GM23338 (cell line): ENCODE measurements around the gene PGAM1. TPM values are rescaled to one million over a fixed set of nuclear protein-coding genes. Genes with fewer than 3 reads are reported as not detected.

Experiments used
- ATAC-seq: fragments of 200-7000 bp; cut with Tn5 transposase; 3 replicates; pipeline ENCODE4 v1.9.1; 2020
- DNase-seq: peaks from one replicate; pipeline ENCODE4 v3.0.0-alpha.2; 2015; ENCODE audit warnings: low spot score
- H2AFZ ChIP-seq: fragments of 200-600 bp; sonication (generic); 2 replicates; pipeline ENCODE4 v1.8.0; 2016; ENCODE audit warnings: antibody characterized with exemption, mild to moderate bottlenecking, moderate library complexity
- H3F3A ChIP-seq: fragments of 200-600 bp; sonication (generic); replicated peaks from 2 replicates; pipeline ENCODE4 v1.8.0; 2017; ENCODE audit warnings: antibody characterized with exemption, mixed run types, low read depth
- H3K27ac ChIP-seq: fragments of 200-600 bp; sonication (generic); 2 replicates; pipeline ENCODE4 v1.6.1; 2016; ENCODE audit warnings: low read depth
- H3K27me3 ChIP-seq: fragments of 200-600 bp; sonication (generic); 2 replicates; pipeline ENCODE4 v1.8.0; 2016; ENCODE audit warnings: mild to moderate bottlenecking, mixed run types, moderate library complexity; ENCODE audit not compliant: insufficient read depth
- H3K36me3 ChIP-seq: fragments of 200-600 bp; sonication (generic); 2 replicates; pipeline ENCODE4 v1.8.0; 2016; ENCODE audit warnings: mild to moderate bottlenecking; ENCODE audit not compliant: insufficient read depth
- H3K4me1 ChIP-seq: fragments of 200-600 bp; sonication (generic); 2 replicates; pipeline ENCODE4 v1.8.0; 2016; ENCODE audit warnings: mild to moderate bottlenecking, moderate library complexity; ENCODE audit not compliant: insufficient read depth
- H3K4me2 ChIP-seq: fragments of 200-600 bp; sonication (generic); 2 replicates; pipeline ENCODE4 v1.7.1; 2017; ENCODE audit warnings: mixed run types
- H3K4me3 ChIP-seq: fragments of 200-600 bp; sonication (generic); 2 replicates; pipeline ENCODE4 v1.6.1; 2016; ENCODE audit warnings: mixed run types
- H3K79me2 ChIP-seq: fragments of 200-600 bp; sonication (generic); replicated peaks from 2 replicates; pipeline ENCODE4 v1.8.0; 2017; ENCODE audit warnings: mild to moderate bottlenecking; ENCODE audit not compliant: insufficient read depth
- H3K9me2 ChIP-seq: fragments of 200-600 bp; sonication (generic); 2 replicates; pipeline ENCODE4 v1.8.0; 2017; ENCODE audit not compliant: insufficient read depth
- H4K20me1 ChIP-seq: fragments of 200-600 bp; sonication (generic); replicated peaks from 2 replicates; pipeline ENCODE4 v1.8.0; 2017; ENCODE audit warnings: mild to moderate bottlenecking; ENCODE audit not compliant: insufficient read depth
- H3K27ac Mint-ChIP-seq: 2 replicates; pipeline ENCODE4 v1.8.0; 2020; ENCODE audit warnings: inconsistent platforms, mild to moderate bottlenecking, moderate library complexity, mixed read lengths
- H3K27me3 Mint-ChIP-seq: 3 replicates; pipeline ENCODE4 v1.8.0; 2022; ENCODE audit warnings: low read depth, mild to moderate bottlenecking, moderate library complexity, mixed read lengths, inconsistent platforms; ENCODE audit not compliant: insufficient read depth, poor library complexity
- H3K36me3 Mint-ChIP-seq: 3 replicates; pipeline ENCODE4 v1.8.0; 2021; ENCODE audit warnings: low read depth, mild to moderate bottlenecking, inconsistent platforms, moderate library complexity, mixed read lengths
- H3K4me1 Mint-ChIP-seq: 3 replicates; pipeline ENCODE4 v1.8.0; 2020; ENCODE audit warnings: mild to moderate bottlenecking, inconsistent platforms, mixed read lengths
- H3K4me3 Mint-ChIP-seq: 3 replicates; pipeline ENCODE4 v1.8.0; 2021; ENCODE audit warnings: moderate library complexity, mild to moderate bottlenecking, inconsistent platforms, mixed read lengths
- H3K9me3 Mint-ChIP-seq: 3 replicates; pipeline ENCODE4 v1.8.0; 2020; ENCODE audit warnings: moderate library complexity, mild to moderate bottlenecking, inconsistent platforms, mixed read lengths
- CREB1 ChIP-seq: fragments of 250-450 bp; sonication (Bioruptor Pico); IDR thresholded peaks from 2 replicates; pipeline ENCODE4 v1.5.0; 2020; ENCODE audit warnings: low read depth, mild to moderate bottlenecking, moderate library complexity
- EZH2 ChIP-seq: fragments of 200-600 bp; sonication (generic); IDR thresholded peaks from one replicate; pipeline ENCODE4 v1.8.0; 2017; ENCODE audit warnings: antibody characterized with exemption, mild to moderate bottlenecking, low read depth; ENCODE audit not compliant: unreplicated experiment
- EZH2phosphoT487 ChIP-seq: fragments of 200-600 bp; sonication (generic); IDR thresholded peaks from one replicate; pipeline ENCODE4 v1.8.1; 2018; ENCODE audit warnings: antibody characterized with exemption; ENCODE audit not compliant: unreplicated experiment
- JUNB ChIP-seq: IDR thresholded peaks from one replicate; pipeline ENCODE4 v1.6.1; 2016; ENCODE audit warnings: antibody characterized with exemption; ENCODE audit not compliant: unreplicated experiment
- NANOG ChIP-seq: IDR thresholded peaks from 2 replicates; pipeline ENCODE4 v1.6.1; 2016; ENCODE audit warnings: antibody characterized with exemption, borderline replicate concordance
- POLR2AphosphoS5 ChIP-seq: IDR thresholded peaks from 2 replicates; pipeline ENCODE4 v1.6.1; 2016; ENCODE audit warnings: antibody characterized with exemption, low read depth
- STAT1 ChIP-seq: IDR thresholded peaks from one replicate; pipeline ENCODE4 v1.6.1; 2016; ENCODE audit warnings: antibody characterized with exemption; ENCODE audit not compliant: unreplicated experiment
- ZNF114 ChIP-seq: fragments of 250-450 bp; sonication (Bioruptor Pico); IDR thresholded peaks from 2 replicates; pipeline ENCODE4 v1.5.0; 2020; ENCODE audit warnings: mild to moderate bottlenecking, moderate library complexity
- ZNF331 ChIP-seq: fragments of 250-450 bp; sonication (Bioruptor Pico); IDR thresholded peaks from 2 replicates; pipeline ENCODE4 v1.5.0; 2020; ENCODE audit warnings: low read depth, mild to moderate bottlenecking, moderate library complexity
- polyA plus RNA-seq: library from polyadenylated mRNA; unstranded; fragments of >200 nt; fragmentation: Nextera tagmentation; extraction: Ambion mirVana; gene quantifications from 2 replicates; pipeline ENCODE4 v1.2.1, GENCODE V29; 2016
- total RNA-seq: library from RNA; depleted of rRNA; stranded (reverse); fragments of >200 nt; shearing (Covaris generic); gene quantifications from 2 replicates; pipeline ENCODE4 v1.2.3, GENCODE V29; 2014
- TF ChIP-seq, protein P1 (sequence below): fragments of 250-450 bp; sonication (Bioruptor Pico); IDR thresholded peaks from 2 replicates; pipeline ENCODE4 v1.5.0; 2020; ENCODE audit warnings: mild to moderate bottlenecking, moderate library complexity
- TF ChIP-seq, protein P2 (sequence below): IDR thresholded peaks from 2 replicates; pipeline ENCODE4 v1.6.1; 2016; ENCODE audit warnings: antibody characterized with exemption
- TF ChIP-seq, protein P3 (sequence below), 2 experiments: fragments of 200-600 bp in 1 of 2; sonication (generic) in 1 of 2; conservative IDR thresholded peaks; 2 replicates each; pipeline versions ENCODE4 v1.5.1 to v1.6.1; 2016 to 2017; ENCODE audit warnings: antibody characterized with exemption in 2 of 2, low read depth in 2 of 2, mild to moderate bottlenecking in 2 of 2, moderate library complexity in 1 of 2
- TF ChIP-seq, protein P4 (sequence below): IDR thresholded peaks from one replicate; pipeline ENCODE4 v1.6.1; 2018; ENCODE audit warnings: antibody characterized with exemption; ENCODE audit not compliant: unreplicated experiment

The PGAM1 gene
- total and polyA plus RNA-seq, 2 experiments from 2014 or later, result 497 to 930 TPM

DNA sequence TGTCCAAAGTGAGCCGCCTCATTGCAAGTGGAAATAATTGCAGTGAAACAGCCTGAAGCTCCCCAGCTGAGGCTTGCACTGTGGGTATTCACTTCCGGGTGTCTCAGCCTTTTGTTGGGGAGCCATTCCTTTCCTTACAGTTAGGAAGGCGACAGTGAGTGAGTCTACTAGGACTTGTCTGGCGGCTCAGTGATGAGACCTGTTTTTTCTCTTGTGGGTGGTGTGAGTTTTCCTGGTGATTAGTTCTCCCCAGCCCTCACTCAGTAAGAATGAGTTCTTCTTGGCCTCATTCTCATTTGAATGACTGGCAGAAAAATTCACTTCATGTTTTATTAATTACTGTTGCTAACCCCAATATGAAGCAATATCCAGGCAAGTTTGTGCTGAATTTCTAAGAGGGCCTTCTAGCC, 2.6 kb downstream of the PGAM1 start:
- ATAC-seq (0 out of 3 replicates have a peak, but pooled peaks have one; percentile 3), DNase-seq (peak; percentile 27)
- Histone ChIP-seq H4K20me1 (peaks cover 34% of the 10 kb centered on the region), H3K4me3 (peak overlapping the region; percentile 99), H3K79me2 (peaks cover 52% of the 10 kb centered on the region), H3K9me2 (no peaks in the 10 kb centered on the region), H3K36me3 (peaks cover 36% of the 10 kb centered on the region), H3K27me3 (no peaks in the 10 kb centered on the region), H3K27ac (peak overlapping the region; percentile 97), H3K4me1 (peaks cover 10% of the 10 kb centered on the region), H3F3A (peaks cover 51% of the 10 kb centered on the region), H2AFZ (no peak overlapping the region), H3K4me2 (peak overlapping the region; percentile 94)
- peaks cover 60% of the 10 kb centered on the region for H3K36me3 Mint-ChIP-seq
- TF ChIP-seq, protein P1, sequence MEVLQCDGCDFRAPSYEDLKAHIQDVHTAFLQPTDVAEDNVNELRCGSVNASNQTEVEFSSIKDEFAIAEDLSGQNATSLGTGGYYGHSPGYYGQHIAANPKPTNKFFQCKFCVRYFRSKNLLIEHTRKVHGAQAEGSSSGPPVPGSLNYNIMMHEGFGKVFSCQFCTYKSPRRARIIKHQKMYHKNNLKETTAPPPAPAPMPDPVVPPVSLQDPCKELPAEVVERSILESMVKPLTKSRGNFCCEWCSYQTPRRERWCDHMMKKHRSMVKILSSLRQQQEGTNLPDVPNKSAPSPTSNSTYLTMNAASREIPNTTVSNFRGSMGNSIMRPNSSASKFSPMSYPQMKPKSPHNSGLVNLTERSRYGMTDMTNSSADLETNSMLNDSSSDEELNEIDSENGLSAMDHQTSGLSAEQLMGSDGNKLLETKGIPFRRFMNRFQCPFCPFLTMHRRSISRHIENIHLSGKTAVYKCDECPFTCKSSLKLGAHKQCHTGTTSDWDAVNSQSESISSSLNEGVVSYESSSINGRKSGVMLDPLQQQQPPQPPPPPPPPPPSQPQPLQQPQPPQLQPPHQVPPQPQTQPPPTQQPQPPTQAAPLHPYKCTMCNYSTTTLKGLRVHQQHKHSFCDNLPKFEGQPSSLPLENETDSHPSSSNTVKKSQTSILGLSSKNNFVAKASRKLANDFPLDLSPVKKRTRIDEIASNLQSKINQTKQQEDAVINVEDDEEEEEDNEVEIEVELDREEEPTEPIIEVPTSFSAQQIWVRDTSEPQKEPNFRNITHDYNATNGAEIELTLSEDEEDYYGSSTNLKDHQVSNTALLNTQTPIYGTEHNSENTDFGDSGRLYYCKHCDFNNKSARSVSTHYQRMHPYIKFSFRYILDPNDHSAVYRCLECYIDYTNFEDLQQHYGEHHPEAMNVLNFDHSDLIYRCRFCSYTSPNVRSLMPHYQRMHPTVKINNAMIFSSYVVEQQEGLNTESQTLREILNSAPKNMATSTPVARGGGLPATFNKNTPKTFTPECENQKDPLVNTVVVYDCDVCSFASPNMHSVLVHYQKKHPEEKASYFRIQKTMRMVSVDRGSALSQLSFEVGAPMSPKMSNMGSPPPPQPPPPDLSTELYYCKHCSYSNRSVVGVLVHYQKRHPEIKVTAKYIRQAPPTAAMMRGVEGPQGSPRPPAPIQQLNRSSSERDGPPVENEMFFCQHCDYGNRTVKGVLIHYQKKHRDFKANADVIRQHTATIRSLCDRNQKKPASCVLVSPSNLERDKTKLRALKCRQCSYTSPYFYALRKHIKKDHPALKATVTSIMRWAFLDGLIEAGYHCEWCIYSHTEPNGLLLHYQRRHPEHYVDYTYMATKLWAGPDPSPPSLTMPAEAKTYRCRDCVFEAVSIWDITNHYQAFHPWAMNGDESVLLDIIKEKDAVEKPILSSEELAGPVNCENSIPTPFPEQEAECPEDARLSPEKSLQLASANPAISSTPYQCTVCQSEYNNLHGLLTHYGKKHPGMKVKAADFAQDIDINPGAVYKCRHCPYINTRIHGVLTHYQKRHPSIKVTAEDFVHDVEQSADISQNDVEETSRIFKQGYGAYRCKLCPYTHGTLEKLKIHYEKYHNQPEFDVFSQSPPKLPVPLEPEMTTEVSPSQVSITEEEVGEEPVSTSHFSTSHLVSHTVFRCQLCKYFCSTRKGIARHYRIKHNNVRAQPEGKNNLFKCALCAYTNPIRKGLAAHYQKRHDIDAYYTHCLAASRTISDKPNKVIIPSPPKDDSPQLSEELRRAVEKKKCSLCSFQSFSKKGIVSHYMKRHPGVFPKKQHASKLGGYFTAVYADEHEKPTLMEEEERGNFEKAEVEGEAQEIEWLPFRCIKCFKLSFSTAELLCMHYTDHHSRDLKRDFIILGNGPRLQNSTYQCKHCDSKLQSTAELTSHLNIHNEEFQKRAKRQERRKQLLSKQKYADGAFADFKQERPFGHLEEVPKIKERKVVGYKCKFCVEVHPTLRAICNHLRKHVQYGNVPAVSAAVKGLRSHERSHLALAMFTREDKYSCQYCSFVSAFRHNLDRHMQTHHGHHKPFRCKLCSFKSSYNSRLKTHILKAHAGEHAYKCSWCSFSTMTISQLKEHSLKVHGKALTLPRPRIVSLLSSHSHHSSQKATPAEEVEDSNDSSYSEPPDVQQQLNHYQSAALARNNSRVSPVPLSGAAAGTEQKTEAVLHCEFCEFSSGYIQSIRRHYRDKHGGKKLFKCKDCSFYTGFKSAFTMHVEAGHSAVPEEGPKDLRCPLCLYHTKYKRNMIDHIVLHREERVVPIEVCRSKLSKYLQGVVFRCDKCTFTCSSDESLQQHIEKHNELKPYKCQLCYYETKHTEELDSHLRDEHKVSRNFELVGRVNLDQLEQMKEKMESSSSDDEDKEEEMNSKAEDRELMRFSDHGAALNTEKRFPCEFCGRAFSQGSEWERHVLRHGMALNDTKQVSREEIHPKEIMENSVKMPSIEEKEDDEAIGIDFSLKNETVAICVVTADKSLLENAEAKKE (CRISPR knock-in tag), result no peak
- TF ChIP-seq, protein P2, sequence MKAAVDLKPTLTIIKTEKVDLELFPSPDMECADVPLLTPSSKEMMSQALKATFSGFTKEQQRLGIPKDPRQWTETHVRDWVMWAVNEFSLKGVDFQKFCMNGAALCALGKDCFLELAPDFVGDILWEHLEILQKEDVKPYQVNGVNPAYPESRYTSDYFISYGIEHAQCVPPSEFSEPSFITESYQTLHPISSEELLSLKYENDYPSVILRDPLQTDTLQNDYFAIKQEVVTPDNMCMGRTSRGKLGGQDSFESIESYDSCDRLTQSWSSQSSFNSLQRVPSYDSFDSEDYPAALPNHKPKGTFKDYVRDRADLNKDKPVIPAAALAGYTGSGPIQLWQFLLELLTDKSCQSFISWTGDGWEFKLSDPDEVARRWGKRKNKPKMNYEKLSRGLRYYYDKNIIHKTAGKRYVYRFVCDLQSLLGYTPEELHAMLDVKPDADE, result no peak
- TF ChIP-seq, protein P3, sequence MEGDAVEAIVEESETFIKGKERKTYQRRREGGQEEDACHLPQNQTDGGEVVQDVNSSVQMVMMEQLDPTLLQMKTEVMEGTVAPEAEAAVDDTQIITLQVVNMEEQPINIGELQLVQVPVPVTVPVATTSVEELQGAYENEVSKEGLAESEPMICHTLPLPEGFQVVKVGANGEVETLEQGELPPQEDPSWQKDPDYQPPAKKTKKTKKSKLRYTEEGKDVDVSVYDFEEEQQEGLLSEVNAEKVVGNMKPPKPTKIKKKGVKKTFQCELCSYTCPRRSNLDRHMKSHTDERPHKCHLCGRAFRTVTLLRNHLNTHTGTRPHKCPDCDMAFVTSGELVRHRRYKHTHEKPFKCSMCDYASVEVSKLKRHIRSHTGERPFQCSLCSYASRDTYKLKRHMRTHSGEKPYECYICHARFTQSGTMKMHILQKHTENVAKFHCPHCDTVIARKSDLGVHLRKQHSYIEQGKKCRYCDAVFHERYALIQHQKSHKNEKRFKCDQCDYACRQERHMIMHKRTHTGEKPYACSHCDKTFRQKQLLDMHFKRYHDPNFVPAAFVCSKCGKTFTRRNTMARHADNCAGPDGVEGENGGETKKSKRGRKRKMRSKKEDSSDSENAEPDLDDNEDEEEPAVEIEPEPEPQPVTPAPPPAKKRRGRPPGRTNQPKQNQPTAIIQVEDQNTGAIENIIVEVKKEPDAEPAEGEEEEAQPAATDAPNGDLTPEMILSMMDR (conservative IDR thresholded peaks at IDR 0.05; ENCODE audit: low read depth in 2 of 2), result no peak
- TF ChIP-seq EZH2 (no peak), NANOG (no peak), JUNB (no peak), ZNF331 (no peak), EZH2phosphoT487 (no peak), CREB1 (CRISPR knock-in tag) (no peak), ZNF114 (CRISPR knock-in tag) (no peak), STAT1 (no peak), POLR2AphosphoS5 (no peak)
- TF ChIP-seq, protein P4, sequence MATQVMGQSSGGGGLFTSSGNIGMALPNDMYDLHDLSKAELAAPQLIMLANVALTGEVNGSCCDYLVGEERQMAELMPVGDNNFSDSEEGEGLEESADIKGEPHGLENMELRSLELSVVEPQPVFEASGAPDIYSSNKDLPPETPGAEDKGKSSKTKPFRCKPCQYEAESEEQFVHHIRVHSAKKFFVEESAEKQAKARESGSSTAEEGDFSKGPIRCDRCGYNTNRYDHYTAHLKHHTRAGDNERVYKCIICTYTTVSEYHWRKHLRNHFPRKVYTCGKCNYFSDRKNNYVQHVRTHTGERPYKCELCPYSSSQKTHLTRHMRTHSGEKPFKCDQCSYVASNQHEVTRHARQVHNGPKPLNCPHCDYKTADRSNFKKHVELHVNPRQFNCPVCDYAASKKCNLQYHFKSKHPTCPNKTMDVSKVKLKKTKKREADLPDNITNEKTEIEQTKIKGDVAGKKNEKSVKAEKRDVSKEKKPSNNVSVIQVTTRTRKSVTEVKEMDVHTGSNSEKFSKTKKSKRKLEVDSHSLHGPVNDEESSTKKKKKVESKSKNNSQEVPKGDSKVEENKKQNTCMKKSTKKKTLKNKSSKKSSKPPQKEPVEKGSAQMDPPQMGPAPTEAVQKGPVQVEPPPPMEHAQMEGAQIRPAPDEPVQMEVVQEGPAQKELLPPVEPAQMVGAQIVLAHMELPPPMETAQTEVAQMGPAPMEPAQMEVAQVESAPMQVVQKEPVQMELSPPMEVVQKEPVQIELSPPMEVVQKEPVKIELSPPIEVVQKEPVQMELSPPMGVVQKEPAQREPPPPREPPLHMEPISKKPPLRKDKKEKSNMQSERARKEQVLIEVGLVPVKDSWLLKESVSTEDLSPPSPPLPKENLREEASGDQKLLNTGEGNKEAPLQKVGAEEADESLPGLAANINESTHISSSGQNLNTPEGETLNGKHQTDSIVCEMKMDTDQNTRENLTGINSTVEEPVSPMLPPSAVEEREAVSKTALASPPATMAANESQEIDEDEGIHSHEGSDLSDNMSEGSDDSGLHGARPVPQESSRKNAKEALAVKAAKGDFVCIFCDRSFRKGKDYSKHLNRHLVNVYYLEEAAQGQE, result no peak
- H3K27me3 Mint-ChIP-seq, result peaks cover 24% of the 10 kb centered on the region
- H3K9me3 Mint-ChIP-seq, result no peaks in the 10 kb centered on the region; the same call in 2 of the 3 replicates
- H3K4me3 Mint-ChIP-seq, result peak overlapping the region; percentile 93
- H3K4me1 Mint-ChIP-seq, result peaks cover 12% of the 10 kb centered on the region
- H3K27ac Mint-ChIP-seq, result peak overlapping the region; percentile 96
